T-helper 2 cell (primary cell): ENCODE measurements around the gene TKT.
"Not testable (repeated sequence)": the region's sequence is repeated elsewhere in the genome, so short reads cannot be mapped to it uniquely, and the experiment has no call there.

ENCODE experiments used
- DNase-seq, 5 experiments: peaks; one replicate each; pipeline versions ENCODE4 v3.0.0 to v3.0.0-alpha.2; 2012 to 2022
- total RNA-seq, 2 donors: gene quantifications; one replicate each; lab custom pipeline; 2026; lab: John Stamatoyannopoulos, UW

The TKT gene, protein sequence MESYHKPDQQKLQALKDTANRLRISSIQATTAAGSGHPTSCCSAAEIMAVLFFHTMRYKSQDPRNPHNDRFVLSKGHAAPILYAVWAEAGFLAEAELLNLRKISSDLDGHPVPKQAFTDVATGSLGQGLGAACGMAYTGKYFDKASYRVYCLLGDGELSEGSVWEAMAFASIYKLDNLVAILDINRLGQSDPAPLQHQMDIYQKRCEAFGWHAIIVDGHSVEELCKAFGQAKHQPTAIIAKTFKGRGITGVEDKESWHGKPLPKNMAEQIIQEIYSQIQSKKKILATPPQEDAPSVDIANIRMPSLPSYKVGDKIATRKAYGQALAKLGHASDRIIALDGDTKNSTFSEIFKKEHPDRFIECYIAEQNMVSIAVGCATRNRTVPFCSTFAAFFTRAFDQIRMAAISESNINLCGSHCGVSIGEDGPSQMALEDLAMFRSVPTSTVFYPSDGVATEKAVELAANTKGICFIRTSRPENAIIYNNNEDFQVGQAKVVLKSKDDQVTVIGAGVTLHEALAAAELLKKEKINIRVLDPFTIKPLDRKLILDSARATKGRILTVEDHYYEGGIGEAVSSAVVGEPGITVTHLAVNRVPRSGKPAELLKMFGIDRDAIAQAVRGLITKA
- total RNA-seq, result 100 to 110 reads per million in 2 donors

DNA sequence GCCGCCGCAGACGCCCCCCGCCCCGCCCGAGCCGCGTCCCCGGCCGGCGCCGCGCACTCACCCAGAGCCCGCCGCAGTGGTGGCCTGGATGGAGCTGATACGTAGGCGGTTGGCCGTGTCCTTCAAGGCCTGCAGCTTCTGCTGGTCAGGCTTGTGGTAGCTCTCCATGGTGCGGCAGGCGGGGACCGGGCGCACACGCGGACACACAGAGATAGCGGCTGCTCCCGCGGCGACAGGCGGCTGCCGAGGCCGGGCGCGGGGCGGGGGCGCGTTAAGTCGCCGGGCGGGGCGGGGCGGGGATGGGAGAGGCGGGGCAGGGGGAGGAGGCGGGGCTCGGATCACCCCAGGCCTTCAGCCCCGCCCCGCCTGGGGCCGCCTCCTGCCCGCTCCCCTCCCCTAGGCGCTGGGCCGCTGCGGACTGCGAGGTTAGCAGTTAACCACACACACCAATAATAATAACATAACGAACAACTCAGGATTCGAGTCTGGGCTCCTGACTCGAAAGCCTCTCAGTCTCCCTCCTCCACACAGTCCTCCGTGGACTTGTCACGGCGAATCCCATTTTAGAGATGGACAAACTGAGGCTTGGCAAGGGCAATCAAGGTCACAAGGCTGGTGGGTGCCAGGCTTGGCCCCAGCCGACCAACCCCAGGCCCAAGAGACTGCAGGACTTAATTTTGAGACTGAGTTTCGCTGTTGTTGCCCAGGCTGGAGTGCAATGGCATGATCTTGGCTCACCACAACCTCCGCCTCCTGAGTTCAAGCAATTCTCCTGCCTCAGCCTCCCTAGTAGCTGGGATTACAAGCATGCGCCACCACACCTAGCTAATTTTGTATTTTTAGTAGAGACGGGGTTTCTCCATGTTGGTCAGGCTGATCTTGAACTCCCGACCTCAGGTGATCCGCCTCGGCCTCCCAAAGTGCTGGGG, at the start of gene TKT:
TKT (minus strand) TSS at position 248 of the 929 bp plus-strand sequence; CDS start at position 168, 80 bp downstream.
- peak; percentile 63 to 90 (median 71) for DNase-seq

DNA sequence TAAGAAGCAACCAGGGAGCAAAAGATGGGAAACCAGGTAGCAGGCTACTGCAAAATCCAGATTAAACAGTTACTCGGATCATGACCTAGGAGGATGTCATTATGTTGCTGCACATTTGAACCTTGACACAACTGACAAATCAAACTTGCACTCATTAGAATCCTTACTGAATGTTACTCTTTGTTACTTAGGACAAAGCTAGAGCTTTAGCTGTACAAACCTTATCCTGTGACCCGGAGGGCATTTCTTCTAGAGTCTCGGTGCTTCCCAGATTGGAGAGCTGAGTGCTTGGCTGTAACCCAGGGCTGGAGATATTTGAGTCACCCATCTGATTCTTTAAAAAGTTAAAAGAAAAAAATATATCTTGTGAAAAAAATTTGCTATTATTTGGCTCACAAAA, 48.1 kb upstream of the TKT start:
- DNase-seq, result no peak

DNA sequence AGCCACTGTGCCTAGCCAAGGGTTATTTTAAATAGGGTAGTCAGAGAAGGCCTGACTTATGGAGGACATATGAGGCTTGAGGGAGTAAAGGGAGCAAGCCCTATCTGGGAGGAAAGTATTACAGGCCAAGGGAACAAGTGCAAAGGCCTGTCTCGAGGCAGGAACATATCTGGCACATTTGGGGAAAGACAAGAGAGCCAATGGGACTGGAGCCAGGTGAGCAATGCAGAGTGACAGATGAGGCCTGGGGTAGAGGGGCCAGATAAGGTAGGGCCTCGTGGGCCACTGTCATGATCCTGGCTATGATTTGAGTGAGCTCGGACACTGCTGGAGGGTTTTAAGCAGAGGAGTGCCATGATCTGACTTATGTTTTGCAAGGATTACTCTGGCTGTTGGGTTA, 47.7 kb upstream of the TKT start:
- DNase-seq, result no peak

DNA sequence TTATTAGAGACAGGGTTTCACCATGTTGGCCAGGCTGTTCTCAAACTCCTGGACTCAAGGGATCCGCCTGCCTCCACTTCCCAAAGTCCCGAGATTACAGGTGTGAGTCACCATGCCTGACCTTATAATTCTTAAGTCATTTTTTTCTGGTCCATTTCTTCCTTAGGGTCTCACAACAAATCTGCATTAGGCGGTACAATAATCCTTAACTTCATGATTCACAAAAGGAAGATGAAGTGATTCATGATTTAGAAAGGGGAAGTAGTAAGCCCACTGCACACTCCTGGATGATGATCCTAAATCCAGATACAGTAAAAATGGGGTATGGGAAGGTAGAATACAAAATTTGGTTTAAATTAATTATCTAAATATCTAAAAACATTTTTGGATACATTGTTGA, 45.0 kb upstream of the TKT start:
- no peak for DNase-seq

DNA sequence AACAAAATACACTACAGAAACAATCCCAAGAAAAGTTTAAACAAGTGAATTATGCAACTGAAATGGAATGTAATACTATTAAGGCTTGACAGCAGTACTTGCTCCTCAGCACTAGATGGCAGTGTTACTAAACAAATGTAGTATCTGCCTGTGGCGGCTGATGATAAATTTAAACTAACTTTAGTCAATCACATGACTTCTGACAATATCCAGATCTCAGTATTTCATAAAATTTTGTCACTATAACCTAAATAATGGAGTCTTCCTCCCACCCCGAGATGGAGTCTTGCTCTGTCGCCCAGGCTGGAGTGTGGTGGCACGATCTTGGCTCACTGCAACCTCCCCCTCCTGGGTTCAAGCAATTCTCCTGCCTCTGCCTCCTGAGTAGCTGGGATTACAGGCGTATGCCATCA, 43.8 kb upstream of the TKT start:
- peak in 2 of 5 experiments; percentile 22 to 56 for DNase-seq

DNA sequence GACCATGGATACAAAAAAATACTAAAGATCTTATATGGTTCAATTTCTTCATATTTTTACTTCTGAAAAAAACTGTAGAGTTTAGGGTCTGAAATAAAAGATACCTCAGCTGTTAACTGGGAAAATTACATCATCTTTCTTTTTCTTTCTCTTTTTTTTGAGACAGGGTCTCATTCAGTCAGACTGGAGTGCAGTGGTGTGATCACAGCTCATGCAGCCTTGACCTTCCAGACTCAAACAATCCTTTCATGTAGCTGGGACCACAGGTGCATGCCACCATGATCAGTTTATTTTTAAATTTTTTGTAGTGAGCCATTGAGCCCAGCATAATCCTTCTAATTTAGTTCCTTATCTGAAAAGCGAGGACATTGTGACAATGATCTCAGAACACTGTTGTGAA, 39.6 kb upstream of the TKT start:
- no peak for DNase-seq

DNA sequence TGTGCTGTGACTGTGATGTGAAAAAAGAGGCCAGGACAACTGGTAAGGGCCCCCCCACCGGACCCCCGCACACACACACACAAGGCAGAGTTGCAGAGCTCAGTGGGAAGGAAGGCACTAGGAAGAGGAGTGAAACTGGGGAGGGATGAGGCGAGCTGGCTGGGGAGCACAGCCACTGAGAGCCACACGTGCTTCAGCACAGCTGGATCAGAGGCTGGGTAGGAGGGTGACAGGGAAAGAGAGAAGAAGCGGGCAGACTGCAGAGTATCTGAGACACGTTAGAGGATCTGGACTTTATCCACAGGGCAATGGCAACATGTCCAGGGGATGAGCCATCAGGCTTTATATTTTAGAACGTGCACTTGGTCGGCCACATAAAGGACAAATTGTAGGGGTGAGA, 38.0 kb upstream of the TKT start:
- DNase-seq, result no peak

DNA sequence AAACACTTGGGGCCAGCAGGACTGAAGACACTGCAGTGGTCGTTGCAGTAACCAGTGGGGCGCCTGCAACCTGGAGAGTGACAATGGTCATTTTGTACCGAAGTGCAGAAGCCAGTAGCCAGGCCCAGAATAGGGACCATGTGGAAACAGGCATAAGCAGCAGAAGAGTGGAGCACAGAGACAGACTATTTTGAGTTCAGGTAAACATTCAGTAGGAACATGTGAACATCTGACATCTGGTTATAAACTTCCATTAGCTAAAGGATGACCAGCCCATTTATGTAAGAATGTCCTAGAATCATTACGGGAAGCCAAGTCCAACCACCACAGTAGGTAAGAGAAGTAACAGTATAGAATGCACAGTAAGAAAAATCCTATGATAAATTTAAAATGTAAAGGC, 32.4 kb upstream of the TKT start:
- DNase-seq, result no peak

DNA sequence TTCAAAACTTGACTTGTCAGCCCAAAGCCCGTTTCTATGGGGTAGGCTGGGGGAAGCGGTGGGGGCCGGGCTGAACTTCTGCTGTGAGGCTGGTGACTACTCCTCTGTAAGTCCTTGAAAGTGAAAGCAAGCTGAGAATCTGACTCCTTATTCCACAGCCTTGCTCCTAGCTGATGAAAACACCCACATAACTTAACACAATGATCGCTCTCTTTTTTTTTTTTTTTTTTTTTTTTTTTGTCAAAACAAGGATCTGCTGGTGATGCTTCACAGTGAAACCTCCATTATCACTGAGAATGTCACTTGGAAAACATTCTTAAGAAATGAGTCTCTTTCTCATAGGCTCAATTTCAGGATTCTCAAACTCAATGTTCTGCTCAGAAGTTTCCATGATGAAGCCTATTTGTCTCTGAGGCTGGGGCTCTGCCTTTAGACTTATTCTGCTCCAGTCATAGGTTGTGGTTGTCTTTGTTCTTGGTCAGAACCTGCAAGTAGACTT, 31.4 kb upstream of the TKT start:
- no peak for DNase-seq

DNA sequence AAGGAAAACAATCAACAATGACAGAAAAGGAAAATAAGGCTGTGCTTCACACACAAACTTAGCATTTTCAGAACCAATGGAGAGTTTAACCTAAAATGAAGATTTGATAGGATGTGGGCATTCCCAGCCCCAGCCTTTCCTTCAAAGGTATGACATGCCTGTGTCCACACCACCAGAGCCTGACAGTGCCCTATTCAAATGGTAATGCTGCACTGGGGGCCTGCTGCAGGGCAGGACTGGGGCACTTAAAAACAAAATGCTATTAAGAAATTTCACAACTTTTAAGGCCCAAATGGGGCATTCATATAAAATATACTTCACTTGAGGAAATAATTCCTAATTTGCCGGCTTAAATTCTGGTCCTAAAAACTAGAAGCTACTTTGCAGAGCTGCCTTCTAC, 30.9 kb upstream of the TKT start:
- DNase-seq, result no peak

DNA sequence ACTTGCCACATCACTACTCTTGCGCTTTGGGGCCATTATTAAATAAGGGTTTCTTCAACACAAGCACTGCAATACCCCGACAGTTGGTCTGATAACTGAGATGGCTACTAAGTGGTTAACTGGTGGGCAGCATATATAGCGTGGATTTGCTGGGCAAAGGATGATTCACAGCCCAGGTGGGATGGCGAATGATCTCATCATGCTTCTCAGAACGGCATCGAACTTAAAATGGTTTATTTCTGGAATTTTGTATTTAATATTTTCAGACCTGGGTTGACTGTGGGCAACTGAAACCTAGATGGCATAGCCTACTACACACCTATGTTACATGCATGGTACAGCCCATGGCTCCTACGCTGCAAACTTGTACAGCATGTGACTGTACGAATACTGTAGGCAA, 26.8 kb upstream of the TKT start:
- no peak for DNase-seq

DNA sequence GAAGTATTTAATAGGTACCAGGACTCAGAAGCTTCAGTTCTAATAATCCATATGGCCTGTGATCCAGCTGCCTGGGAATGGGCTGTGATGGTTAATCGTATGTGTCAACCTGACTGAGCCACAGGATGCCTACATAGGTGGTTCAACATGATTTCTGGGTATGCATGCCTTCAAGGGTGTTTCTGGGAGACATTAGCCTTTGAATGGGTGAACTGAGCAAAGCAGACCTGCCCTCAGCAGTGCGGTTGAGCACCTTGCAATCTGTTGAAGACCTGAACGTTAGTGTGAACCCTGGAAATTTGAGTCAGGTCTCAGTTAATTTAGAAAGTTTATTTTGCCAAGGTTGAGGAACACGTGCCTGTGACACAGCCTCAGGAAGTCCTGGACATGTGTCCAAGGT, 22.8 kb upstream of the TKT start:
- DNase-seq, result no peak

DNA sequence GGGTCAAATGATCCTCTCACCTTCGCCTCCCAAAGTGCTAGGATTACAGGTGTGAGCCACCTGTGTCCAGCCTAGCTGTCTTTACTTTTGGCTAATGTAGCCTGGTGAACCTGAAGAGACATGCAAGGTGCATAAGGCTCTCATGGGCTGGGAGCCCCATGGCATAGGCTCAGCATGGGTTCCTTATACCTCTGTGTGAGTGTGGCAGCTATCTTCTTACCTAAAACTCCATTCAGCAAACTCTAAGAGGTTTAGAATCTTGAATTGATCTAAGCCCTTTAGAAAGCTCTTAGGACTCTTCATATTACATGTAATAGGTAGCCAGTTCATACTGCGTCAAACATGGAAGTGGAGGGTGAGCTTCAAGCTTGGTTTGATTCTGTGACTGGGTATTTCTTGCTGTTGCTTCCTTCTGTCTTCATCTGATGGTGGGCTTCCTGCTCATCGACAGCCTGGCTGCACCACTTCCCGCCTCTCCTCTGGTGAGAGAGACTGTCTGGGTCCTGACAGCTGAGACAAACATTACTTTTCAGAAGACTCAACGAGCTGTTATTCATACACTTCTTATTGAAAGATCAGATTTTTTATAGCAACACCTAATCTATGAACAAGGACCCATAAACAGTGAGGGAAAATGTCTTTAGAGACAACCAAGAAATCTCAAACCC, 19.2 kb upstream of the TKT start:
- peak in 1 of 5 experiments; percentile 70 for DNase-seq

DNA sequence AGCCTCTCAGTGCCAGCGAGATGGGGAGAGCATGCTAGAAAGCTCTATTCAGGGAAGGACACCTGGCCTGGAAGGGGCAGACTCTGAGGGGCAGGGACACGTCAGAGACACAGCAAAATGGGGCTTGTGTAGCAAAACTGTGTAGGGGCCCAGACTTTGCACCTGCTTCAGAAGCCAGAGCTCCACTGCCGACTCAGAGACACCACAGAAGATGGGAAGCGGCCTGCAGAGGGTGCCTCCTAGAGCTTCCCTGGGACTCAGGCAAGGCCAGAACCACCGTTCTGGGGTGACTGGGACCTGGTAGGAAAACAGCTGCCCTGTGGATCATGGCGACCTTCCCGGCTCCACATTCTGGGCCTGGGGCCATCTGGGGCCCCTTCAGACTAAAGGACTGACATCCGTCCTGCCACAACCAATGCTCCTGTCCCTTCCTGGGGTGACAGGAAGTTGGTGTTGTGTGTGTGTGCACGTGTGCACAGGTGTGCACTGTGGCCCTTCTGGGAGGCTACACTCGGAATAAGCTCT, 17.4 kb upstream of the TKT start:
- no peak for DNase-seq

DNA sequence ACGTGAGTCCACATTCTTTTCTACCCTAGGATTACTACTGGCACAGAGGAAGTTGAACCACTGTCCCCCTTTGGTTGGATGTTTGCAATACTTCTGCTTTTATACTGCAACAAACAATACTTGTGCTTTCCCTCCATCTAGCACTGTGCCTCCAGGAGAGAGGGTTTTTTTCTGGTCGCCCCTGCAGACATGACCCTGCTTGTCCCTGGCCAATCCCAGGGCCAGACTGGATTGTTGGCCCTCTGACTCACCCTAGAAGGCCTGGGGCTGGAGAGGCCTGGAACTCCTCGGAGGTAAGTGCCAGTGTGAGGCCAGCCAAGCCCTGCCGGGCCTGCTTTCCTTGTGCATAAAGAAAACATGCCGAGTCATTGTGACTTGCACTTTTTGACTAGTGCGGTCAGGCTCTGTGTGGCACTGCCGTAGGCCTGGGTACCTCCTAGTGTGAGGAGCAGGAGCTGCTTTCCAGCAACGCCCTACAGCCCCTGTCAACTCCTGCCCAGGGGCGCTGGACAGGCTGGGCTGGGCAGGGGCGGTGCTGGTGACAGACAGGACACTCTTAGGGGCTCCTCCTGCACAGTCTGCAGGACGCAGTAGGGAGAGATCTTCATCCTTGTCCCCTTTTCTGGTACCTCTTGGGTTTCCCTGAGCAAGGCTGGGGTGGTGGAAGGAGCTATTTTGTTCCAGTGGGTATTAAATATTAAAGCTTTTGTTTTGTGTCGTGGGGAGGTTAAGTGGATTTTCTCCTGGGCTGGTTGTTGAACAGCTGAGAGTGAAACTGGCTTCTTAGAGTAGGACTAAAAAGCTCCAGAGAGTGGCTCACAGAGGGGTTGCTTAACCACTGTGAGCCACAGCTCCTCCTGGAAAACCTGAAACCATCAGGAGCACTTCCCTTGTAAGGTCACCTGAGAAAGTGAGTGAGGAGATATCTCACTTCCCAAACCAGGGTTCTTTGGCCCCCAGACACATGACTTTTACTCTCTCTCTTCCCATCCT, 14.4 kb upstream of the TKT start:
- DNase-seq, result peak in 1 of 5 experiments; percentile 74

DNA sequence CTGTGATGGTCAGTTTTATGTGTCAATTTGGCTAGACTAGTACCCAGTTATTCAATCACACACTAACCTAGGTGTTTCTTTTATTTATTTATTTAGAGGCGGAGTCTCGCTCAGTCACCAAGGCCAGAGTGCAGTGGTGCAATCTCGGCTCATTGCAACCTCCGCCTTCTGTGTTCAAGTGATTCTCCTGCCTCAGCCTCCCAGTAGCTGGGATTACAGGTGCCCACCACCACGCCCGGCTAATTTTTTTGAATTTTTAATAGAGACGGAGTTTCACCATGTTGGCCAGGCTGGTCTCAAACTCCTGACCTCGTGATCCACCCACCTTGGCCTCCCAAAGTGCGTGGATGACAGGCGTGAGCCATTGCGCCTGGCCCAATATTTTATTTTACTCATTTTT, 13.4 kb upstream of the TKT start:
- not testable (repeated sequence) for DNase-seq

DNA sequence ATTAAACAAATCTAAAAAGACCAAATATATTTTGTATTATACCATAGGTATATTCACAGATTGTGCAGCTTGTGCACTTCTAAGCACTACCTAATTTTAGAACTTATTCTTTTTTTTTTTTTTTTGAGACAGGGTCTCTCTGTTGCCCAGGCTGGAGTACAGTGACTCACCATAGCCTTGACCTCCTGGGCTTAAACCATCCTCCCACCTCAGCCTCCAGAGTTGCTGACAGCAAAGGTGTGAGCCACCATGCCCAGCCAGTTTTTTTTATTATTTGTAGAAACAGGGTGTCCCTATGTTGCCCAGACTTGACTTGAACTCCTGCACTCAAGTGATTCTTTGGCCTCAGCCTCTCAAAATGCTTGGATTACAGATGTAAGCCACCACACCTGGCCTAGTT, 11.9 kb upstream of the TKT start:
- DNase-seq, result no peak

DNA sequence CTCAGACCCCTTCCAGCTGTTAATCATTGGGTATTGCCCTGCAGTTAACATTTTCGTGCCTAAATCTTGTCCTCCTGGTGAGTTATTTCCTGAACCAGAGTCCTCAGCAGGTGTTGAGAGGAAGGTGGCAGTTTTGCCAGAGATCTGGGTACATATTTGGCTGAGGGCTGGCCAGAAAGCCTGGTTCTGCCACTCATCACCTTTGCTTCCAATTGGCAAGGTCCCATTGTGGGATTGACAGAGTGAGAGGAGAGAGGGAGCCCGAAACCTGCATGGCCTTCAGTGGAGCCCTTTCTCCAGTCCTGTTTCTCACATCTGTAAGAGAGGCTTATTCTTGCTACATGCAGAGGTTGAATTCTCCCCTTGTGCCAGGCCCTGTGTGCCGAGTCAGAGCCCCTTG, 8.9 kb upstream of the TKT start:
- no peak for DNase-seq

DNA sequence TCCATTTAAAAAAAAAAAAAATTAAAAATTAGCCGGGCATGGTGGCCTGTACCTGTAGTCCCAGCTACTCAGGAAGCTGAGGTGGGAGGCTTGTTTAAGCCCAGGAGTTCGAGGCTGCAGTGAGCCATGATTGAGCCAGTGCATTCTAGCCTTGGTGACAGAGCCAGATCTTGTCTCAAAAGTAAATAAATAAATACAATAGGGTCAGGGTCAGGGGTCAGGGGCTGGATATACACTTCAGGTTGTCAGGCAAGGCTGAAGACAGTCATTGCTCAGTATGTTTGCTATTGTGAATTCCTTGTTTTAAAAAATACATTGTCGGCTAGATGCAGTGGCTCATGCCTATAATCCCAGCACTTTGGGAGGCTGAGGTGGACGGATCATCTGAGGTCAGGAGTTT, 8.1 kb upstream of the TKT start:
- DNase-seq, result no peak

DNA sequence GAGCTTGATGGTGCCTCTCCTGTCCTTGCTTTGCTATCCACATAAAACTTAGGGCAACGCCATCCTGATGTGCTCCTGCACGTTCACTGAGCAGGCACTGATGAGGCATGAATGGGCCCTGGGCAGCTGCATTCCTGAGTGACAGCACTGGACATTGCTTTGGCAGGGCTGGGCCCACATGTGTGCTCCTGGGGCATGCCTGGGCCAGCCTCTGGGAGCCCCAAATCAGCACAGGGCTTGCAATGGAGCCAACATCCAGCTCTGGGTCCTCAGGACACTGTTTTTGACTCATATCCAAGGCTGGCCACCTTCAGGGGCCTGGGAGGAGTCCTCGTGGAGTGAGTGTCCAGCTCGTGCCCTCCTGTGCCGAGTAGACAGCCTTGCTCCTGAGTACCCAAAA, 5.9 kb upstream of the TKT start:
- DNase-seq, result no peak

DNA sequence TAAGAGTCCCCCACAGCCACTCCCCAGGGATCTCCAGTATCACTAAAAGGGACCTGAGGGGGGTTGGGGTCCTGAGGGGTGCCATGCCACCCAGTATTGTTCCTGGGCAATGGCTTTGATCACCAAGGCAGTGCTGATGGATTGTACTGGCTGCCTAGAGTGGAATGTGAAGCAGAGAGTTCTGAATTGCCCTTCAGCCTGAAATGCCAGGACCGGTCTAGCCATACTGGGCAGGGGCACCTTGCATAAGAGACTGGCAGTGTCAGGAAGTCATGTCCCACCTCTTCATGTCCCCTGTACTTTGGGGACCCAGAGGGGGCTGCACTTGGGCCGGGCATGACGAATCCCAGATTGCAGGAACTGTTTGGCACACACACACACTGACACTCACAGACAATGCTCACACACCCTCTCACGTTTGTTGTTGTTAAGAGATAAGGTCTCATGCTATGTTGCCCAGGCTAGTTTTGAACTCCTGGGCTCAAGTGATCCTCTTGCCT, 4.5 kb upstream of the TKT start:
- no peak for DNase-seq
